Keratinocyte (primary cell): ENCODE data around the gene ZSWIM6. TPM values are rescaled to one million over a fixed set of nuclear protein-coding genes. Genes with fewer than 3 reads are reported as not detected.

Experiments
- DNase-seq: peaks from one replicate; pipeline ENCODE4 v3.0.0-alpha.2; 2011; ENCODE audit warnings: low read depth, missing footprints, low spot score
- FAIRE-seq: peaks from 2 replicates; lab custom pipeline; 2011; peaks lifted over from hg19 to GRCh38; lab: Jason Lieb, UNC
- H2AFZ ChIP-seq: 2 replicates; pipeline ENCODE4 v1.6.0; 2012; ENCODE audit warnings: low read length, control low read depth, inconsistent platforms; ENCODE audit not compliant: control insufficient read depth
- H3K27ac ChIP-seq: 2 replicates; pipeline ENCODE4 v1.5.1; 2011; ENCODE audit warnings: low read length; ENCODE audit not compliant: control insufficient read depth, insufficient read depth
- H3K27me3 ChIP-seq: 3 replicates; pipeline ENCODE4 v1.6.0; 2011; ENCODE audit warnings: low read length; ENCODE audit not compliant: control insufficient read depth, insufficient read depth; ENCODE audit errors: extremely low read depth
- H3K36me3 ChIP-seq, 2 experiments: 2 replicates in 1 of 2; 3 replicates in 1 of 2; pipeline ENCODE4 v1.5.1; 2011; ENCODE audit warnings: low read length in 2 of 2, mild to moderate bottlenecking in 1 of 2; ENCODE audit not compliant: control insufficient read depth in 2 of 2, insufficient read depth in 2 of 2; ENCODE audit errors: extremely low read depth in 1 of 2
- H3K4me1 ChIP-seq: 3 replicates; pipeline ENCODE4 v1.5.1; 2011; ENCODE audit warnings: low read length; ENCODE audit not compliant: control insufficient read depth, insufficient read depth; ENCODE audit errors: extremely low read depth
- H3K4me2 ChIP-seq: 3 replicates; pipeline ENCODE4 v1.6.0; 2011; ENCODE audit warnings: low read depth, low read length; ENCODE audit not compliant: control insufficient read depth, insufficient read depth; ENCODE audit errors: extremely low read depth
- H3K4me3 ChIP-seq, 3 experiments: fragments of 200-600 bp in 1 of 3; sonication (generic) in 1 of 3; 2 replicates in 2 of 3; 3 replicates in 1 of 3; pipeline ENCODE4 v1.5.1; 2011 to 2016; ENCODE audit warnings: low read length in 3 of 3, mild to moderate bottlenecking in 3 of 3, control low read depth in 2 of 3, inconsistent platforms in 1 of 3, low read depth in 1 of 3, mixed read lengths in 1 of 3, mixed run types in 1 of 3, moderate library complexity in 1 of 3; ENCODE audit not compliant: control insufficient read depth in 2 of 3, insufficient read depth in 2 of 3; ENCODE audit errors: extremely low read depth in 1 of 3
- H3K79me2 ChIP-seq: 2 replicates; pipeline ENCODE4 v1.6.0; 2012; ENCODE audit warnings: low read length; ENCODE audit not compliant: control insufficient read depth, insufficient read depth
- H3K9ac ChIP-seq: 3 replicates; pipeline ENCODE4 v1.6.0; 2011; ENCODE audit warnings: low read length; ENCODE audit not compliant: control insufficient read depth, insufficient read depth; ENCODE audit errors: extremely low read depth
- H3K9me1 ChIP-seq: 3 replicates; pipeline ENCODE4 v1.6.0; 2011; ENCODE audit warnings: low read length; ENCODE audit not compliant: control insufficient read depth, insufficient read depth; ENCODE audit errors: extremely low read depth
- H3K9me3 ChIP-seq: 2 replicates; pipeline ENCODE4 v1.5.1; 2012; ENCODE audit warnings: low read depth, low read length; ENCODE audit not compliant: control insufficient read depth
- H4K20me1 ChIP-seq: 3 replicates; pipeline ENCODE4 v1.6.0; 2011; ENCODE audit warnings: low read length; ENCODE audit not compliant: control insufficient read depth, insufficient read depth; ENCODE audit errors: extremely low read depth
- CTCF ChIP-seq, 3 experiments: IDR thresholded peaks in 1 of 3; conservative IDR thresholded peaks in 1 of 3; optimal IDR thresholded peaks in 1 of 3; 2 replicates in 2 of 3; 3 replicates in 1 of 3; pipeline versions ENCODE3 to v1.5.1; 2011; ENCODE audit warnings: low read length in 3 of 3, mild to moderate bottlenecking in 3 of 3, moderate library complexity in 2 of 3, control low read depth in 1 of 3, inconsistent platforms in 1 of 3; ENCODE audit not compliant: insufficient read depth in 2 of 3; ENCODE audit errors: extremely low read depth in 1 of 3
- EZH2 ChIP-seq: IDR thresholded peaks from one replicate; pipeline ENCODE4 v1.6.1; 2012; ENCODE audit warnings: inconsistent platforms, mild to moderate bottlenecking, low read length, moderate library complexity
- dilution Hi-C: fragments of 300-500 bp; cut with MboI; formaldehyde crosslinking; loops from one replicate; pipeline ENCODE4 v1.7.0; 2020; ENCODE audit warnings: low sequenced_read_pairs; ENCODE audit not compliant: extremely low pct_ligation_motif_present
- polyA plus RNA-seq, 5 experiments: library from polyadenylated mRNA; depleted of rRNA in 3 of 5; stranded (reverse) in 3 of 5; stranded (forward) in 1 of 5; unstranded in 1 of 5; fragments of >200 nt; gene quantifications; 1 replicate in 1 of 5; 2 replicates in 3 of 5; 3 replicates in 1 of 5; pipeline versions ENCODE4 v1.2.1 to v1.2.3, GENCODE V29; 2011 to 2012; ENCODE audit warnings: missing spikeins in 2 of 5, low read depth in 1 of 5, low replicate concordance in 1 of 5

ZSWIM6 gene
- polyA plus RNA-seq, 1 donor (not counting 4 experiments of a cell fraction or from before 2014, with no cell fraction given) = 9.9 TPM

- FAIRE-seq (peak; percentile 82), DNase-seq (peak; percentile 57)
- H3K79me2 ChIP-seq = peaks cover 40% of the 10 kb centered on the region
- peaks cover 4% of the 10 kb centered on the region for H3K9me3 ChIP-seq
- peak overlapping the region; percentile 72 for H3K4me2 ChIP-seq
- peak overlapping the region in 1 of 3 experiments; percentile 28 for H3K4me3 ChIP-seq
- H3K9me1 ChIP-seq = no peaks in the 10 kb centered on the region
- TF ChIP-seq EZH2 (no peak), CTCF (optimal IDR thresholded peaks at IDR 0.05 in 1 of 3, IDR thresholded peaks at IDR 0.05 in 1 of 3, conservative IDR thresholded peaks at IDR 0.05 in 1 of 3; ENCODE audit: extremely low read depth in 1 of 3, insufficient read depth in 2 of 3, low read length in 3 of 3) (no peak)
- H3K27ac ChIP-seq = peak overlapping the region; percentile 46
- no peak overlapping the region for H2AFZ ChIP-seq
- peaks cover 23% of the 10 kb centered on the region for H3K4me1 ChIP-seq
- no peak overlapping the region for H3K9ac ChIP-seq
- H4K20me1 ChIP-seq = no peaks in the 10 kb centered on the region
- no peaks in the 10 kb centered on the region for H3K27me3 ChIP-seq
- H3K36me3 ChIP-seq = no peaks in the 10 kb centered on the region
- dilution Hi-C loops = no loop called here
Measured at GRCh38 chr5:61449804-61450492, 117.9 kb downstream of the ZSWIM6 start.

- no peak overlapping the region for H3K9ac ChIP-seq
- peak; percentile 73 for FAIRE-seq
Measured at GRCh38 chr5:61450493-61451279, 118.6 kb downstream of the ZSWIM6 start.

More at GRCh38 chr5:61450493-61451279, 118.6 kb downstream of the ZSWIM6 start:
- Histone ChIP-seq H3K4me2 (peak overlapping the region; percentile 72), H3K27me3 (no peaks in the 10 kb centered on the region), H3K4me3 (peak overlapping the region in 1 of 3 experiments; percentile 28), H3K4me1 (peaks cover 23% of the 10 kb centered on the region), H3K79me2 (peaks cover 44% of the 10 kb centered on the region), H4K20me1 (no peaks in the 10 kb centered on the region), H2AFZ (no peak overlapping the region), H3K9me1 (no peaks in the 10 kb centered on the region), H3K9me3 (peaks cover 4% of the 10 kb centered on the region), H3K27ac (peak overlapping the region; percentile 46), H3K36me3 (no peaks in the 10 kb centered on the region)
- TF ChIP-seq CTCF (optimal IDR thresholded peaks at IDR 0.05 in 1 of 3, IDR thresholded peaks at IDR 0.05 in 1 of 3, conservative IDR thresholded peaks at IDR 0.05 in 1 of 3; ENCODE audit: extremely low read depth in 1 of 3, insufficient read depth in 2 of 3, low read length in 3 of 3) (no peak), EZH2 (no peak)
- no peak for DNase-seq
- dilution Hi-C loops = no loop called here
